HEK293 (cell line): ENCODE measurements around the gene BTBD2.

Experiments
- CTCF ChIA-PET: fragments of 350-600 bp; formaldehyde crosslinking; extraction: SDS; loops from one replicate; lab custom pipeline; 2021; ENCODE audit warnings: antibody characterized with exemption; lab: Yijun Ruan, JAX
- POLR2A ChIA-PET: fragments of 300-600 bp; formaldehyde crosslinking; extraction: SDS; loops from one replicate; lab custom pipeline; 2020; ENCODE audit warnings: antibody characterized with exemption, inconsistent platforms; lab: Yijun Ruan, JAX
- H3K27ac ChIP-seq: fragments of 200-500 bp; sonication (Bioruptor generic); 2 replicates; pipeline ENCODE4 v1.5.1; 2014; ENCODE audit warnings: low read depth, low read length, control low read depth, inconsistent platforms; ENCODE audit errors: extremely low read depth
- H3K36me3 ChIP-seq, 2 experiments: fragments of 200-500 bp in 1 of 2; sonication (Bioruptor generic) in 1 of 2; 1 replicate in 1 of 2; 2 replicates in 1 of 2; pipeline ENCODE4 v1.5.1; 2014 to 2017; ENCODE audit warnings: inconsistent platforms in 2 of 2, low read length in 2 of 2; ENCODE audit not compliant: control insufficient read depth in 2 of 2, insufficient read depth in 1 of 2
- H3K4me1 ChIP-seq: fragments of 200-500 bp; sonication (Bioruptor generic); 2 replicates; pipeline ENCODE4 v1.5.1; 2014; ENCODE audit warnings: mild to moderate bottlenecking, low read length, inconsistent platforms; ENCODE audit not compliant: control insufficient read depth, insufficient read depth
- H3K4me3 ChIP-seq: 2 replicates; pipeline ENCODE4 v1.5.1; 2011; ENCODE audit warnings: low read depth, mild to moderate bottlenecking, control low read depth, low read length, moderate library complexity
- H3K9me3 ChIP-seq: fragments of 200-500 bp; sonication (Bioruptor generic); 2 replicates; pipeline ENCODE4 v1.5.1; 2014; ENCODE audit warnings: low read depth, low read length, inconsistent platforms; ENCODE audit not compliant: control insufficient read depth, insufficient read depth
- BCL11B ChIP-seq: fragments of 450-650 bp; formaldehyde crosslinking; IDR thresholded peaks from 2 replicates; pipeline ENCODE4 v1.5.1; 2016; ENCODE audit warnings: low read depth, missing biosample characterization, missing genetic modification characterization
- GLIS2 ChIP-seq: fragments of 450-650 bp; formaldehyde crosslinking; IDR thresholded peaks from 2 replicates; pipeline ENCODE4 v1.5.1; 2016; ENCODE audit warnings: missing biosample characterization, missing genetic modification characterization
- KLF1 ChIP-seq: fragments of 450-650 bp; formaldehyde crosslinking; IDR thresholded peaks from 2 replicates; pipeline ENCODE4 v1.5.1; 2016; ENCODE audit warnings: missing biosample characterization, missing genetic modification characterization
- KLF8 ChIP-seq: fragments of 450-650 bp; formaldehyde crosslinking; IDR thresholded peaks from 2 replicates; pipeline ENCODE4 v1.5.1; 2016; ENCODE audit warnings: missing biosample characterization, missing genetic modification characterization
- PATZ1 ChIP-seq: fragments of 450-650 bp; formaldehyde crosslinking; IDR thresholded peaks from 2 replicates; pipeline ENCODE4 v1.5.1; 2016; ENCODE audit warnings: missing biosample characterization, missing genetic modification characterization
- SETDB1 ChIP-seq: IDR thresholded peaks from one replicate; pipeline ENCODE4 v1.6.1; 2017; ENCODE audit warnings: mild to moderate bottlenecking, low read length, moderate library complexity, mixed read lengths; ENCODE audit not compliant: insufficient read length
- ZBTB20 ChIP-seq: fragments of 450-650 bp; formaldehyde crosslinking; IDR thresholded peaks from 2 replicates; pipeline ENCODE4 v1.5.1; 2016; ENCODE audit warnings: missing biosample characterization, missing genetic modification characterization
- ZBTB48 ChIP-seq: fragments of 450-650 bp; formaldehyde crosslinking; IDR thresholded peaks from 2 replicates; pipeline ENCODE4 v1.5.1; 2016; ENCODE audit warnings: missing biosample characterization, missing genetic modification characterization
- ZBTB7A ChIP-seq: fragments of 450-650 bp; formaldehyde crosslinking; IDR thresholded peaks from 2 replicates; pipeline ENCODE4 v1.5.1; 2016; ENCODE audit warnings: low read depth, missing biosample characterization, missing genetic modification characterization
- ZNF133 ChIP-seq: fragments of 450-650 bp; formaldehyde crosslinking; IDR thresholded peaks from 2 replicates; pipeline ENCODE4 v1.5.1; 2016; ENCODE audit warnings: missing biosample characterization, missing genetic modification characterization
- ZNF184 ChIP-seq: fragments of 450-650 bp; IDR thresholded peaks from 2 replicates; pipeline ENCODE4 v1.5.1; 2018; ENCODE audit warnings: missing biosample characterization, mild to moderate bottlenecking, missing genetic modification characterization
- ZNF223 ChIP-seq: fragments of 450-650 bp; formaldehyde crosslinking; IDR thresholded peaks from 2 replicates; pipeline ENCODE4 v1.5.1; 2016; ENCODE audit warnings: missing biosample characterization, missing genetic modification characterization
- ZNF280D ChIP-seq: fragments of 450-650 bp; formaldehyde crosslinking; IDR thresholded peaks from 2 replicates; pipeline ENCODE4 v1.5.1; 2016; ENCODE audit warnings: missing biosample characterization, missing genetic modification characterization
- ZNF501 ChIP-seq: fragments of 450-650 bp; formaldehyde crosslinking; IDR thresholded peaks from 2 replicates; pipeline ENCODE4 v1.5.1; 2016; ENCODE audit warnings: missing biosample characterization, missing genetic modification characterization
- ZNF514 ChIP-seq: fragments of 450-650 bp; formaldehyde crosslinking; IDR thresholded peaks from 2 replicates; pipeline ENCODE4 v1.5.1; 2016; ENCODE audit warnings: missing biosample characterization, missing genetic modification characterization
- ZNF785 ChIP-seq: fragments of 450-650 bp; formaldehyde crosslinking; IDR thresholded peaks from 2 replicates; pipeline ENCODE4 v1.5.1; 2016; ENCODE audit warnings: missing biosample characterization, missing genetic modification characterization
- ZSCAN18 ChIP-seq: fragments of 450-650 bp; formaldehyde crosslinking; IDR thresholded peaks from 2 replicates; pipeline ENCODE4 v1.5.1; 2016; ENCODE audit warnings: missing biosample characterization, missing genetic modification characterization
- ZXDB ChIP-seq: fragments of 450-650 bp; formaldehyde crosslinking; IDR thresholded peaks from 2 replicates; pipeline ENCODE4 v1.5.1; 2016; ENCODE audit warnings: missing biosample characterization, missing genetic modification characterization
- TF ChIP-seq, protein P1 (sequence below): fragments of 450-650 bp; formaldehyde crosslinking; IDR thresholded peaks from 2 replicates; pipeline ENCODE4 v1.5.1; 2016; ENCODE audit warnings: missing biosample characterization, missing genetic modification characterization
- TF ChIP-seq, protein P2 (sequence below): fragments of 450-650 bp; formaldehyde crosslinking; IDR thresholded peaks from 2 replicates; pipeline ENCODE4 v1.5.1; 2016; ENCODE audit warnings: missing biosample characterization, missing genetic modification characterization

Gene BTBD2

GRCh38 chr19:2014731-2015607 is 545 bp downstream of the BTBD2 start (continued):
- no peak for TF ChIP-seq ZNF184
- TF ChIP-seq ZBTB20 (tag by site-specific recombination): peak; percentile 59
- TF ChIP-seq ZBTB48 (tag by site-specific recombination): peak; percentile 37; the same call in 1 of the 2 replicates
- peak; percentile 91; the same call in 1 of the 2 replicates for TF ChIP-seq ZNF223
- no peak for TF ChIP-seq ZNF280D
- TF ChIP-seq, protein P1, sequence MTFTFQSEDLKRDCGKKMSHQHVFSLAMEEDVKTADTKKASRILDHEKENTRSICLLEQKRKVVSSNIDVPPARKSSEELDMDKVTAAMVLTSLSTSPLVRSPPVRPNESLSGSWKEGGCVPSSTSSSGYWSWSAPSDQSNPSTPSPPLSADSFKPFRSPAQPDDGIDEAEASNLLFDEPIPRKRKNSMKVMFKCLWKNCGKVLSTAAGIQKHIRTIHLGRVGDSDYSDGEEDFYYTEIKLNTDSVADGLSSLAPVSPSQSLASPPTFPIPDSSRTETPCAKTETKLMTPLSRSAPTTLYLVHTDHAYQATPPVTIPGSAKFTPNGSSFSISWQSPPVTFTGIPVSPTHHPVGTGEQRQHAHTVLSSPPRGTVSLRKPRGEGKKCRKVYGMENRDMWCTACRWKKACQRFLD (tag by site-specific recombination): no peak
- no peak for TF ChIP-seq ZXDB
- TF ChIP-seq ZBTB7A (tag by site-specific recombination): peak; percentile 73; the same call in 1 of the 2 replicates
- no peak for TF ChIP-seq ZNF133 (tag by site-specific recombination)
- TF ChIP-seq KLF1: 0 out of 2 replicates have a peak, but pooled peaks have one; percentile 15
- TF ChIP-seq ZNF501 (tag by site-specific recombination): no peak
- TF ChIP-seq, protein P2, sequence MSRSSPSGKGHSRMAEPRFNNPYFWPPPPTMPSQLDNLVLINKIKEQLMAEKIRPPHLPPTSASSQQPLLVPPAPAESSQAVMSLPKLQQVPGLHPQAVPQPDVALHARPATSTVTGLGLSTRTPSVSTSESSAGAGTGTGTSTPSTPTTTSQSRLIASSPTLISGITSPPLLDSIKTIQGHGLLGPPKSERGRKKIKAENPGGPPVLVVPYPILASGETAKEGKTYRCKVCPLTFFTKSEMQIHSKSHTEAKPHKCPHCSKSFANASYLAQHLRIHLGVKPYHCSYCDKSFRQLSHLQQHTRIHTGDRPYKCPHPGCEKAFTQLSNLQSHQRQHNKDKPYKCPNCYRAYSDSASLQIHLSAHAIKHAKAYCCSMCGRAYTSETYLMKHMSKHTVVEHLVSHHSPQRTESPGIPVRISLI: no peak
- no peak for TF ChIP-seq ZNF514 (tag by site-specific recombination)
- TF ChIP-seq KLF8 (tag by site-specific recombination): peak; percentile 13; the same call in 1 of the 2 replicates
- no peak for TF ChIP-seq ZSCAN18

DNA sequence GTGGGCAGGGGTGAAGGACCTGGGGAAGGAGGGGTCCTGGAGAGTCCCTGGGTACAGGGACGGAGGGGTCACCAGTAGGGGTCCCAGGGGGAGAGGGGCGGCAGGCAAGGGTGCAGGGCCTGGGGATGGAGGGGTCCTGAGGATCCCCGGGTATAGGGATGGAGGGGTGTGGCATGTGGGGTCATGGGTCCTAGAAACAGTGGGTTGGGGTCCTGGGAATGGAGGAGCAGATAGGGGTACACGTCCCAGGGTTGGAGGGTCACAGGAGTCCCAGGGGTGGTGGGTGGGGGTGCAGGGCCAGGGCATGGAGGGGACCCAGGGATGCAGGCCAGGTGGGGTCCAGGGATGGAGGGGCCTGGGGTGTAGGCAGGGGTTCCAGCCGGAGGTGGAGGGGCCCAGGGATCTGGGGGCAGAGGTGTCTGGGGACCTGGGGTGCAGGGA is 1.4 kb downstream of the BTBD2 start:
- Histone ChIP-seq H3K9me3 (no peaks in the 10 kb centered on the region), H3K27ac (no peak overlapping the region), H3K36me3 (peaks cover 4 to 22% of the 10 kb centered on the region in 2 experiments; a peak in 2 of 3 replicates), H3K4me3 (peak overlapping the region; percentile 79), H3K4me1 (no peaks in the 10 kb centered on the region)
- CTCF ChIA-PET: no interaction called here
- TF ChIP-seq BCL11B (tag by site-specific recombination): peak; percentile 78; the same call in 1 of the 2 replicates
- TF ChIP-seq ZNF785 (tag by site-specific recombination): no peak
- TF ChIP-seq, all 188 proteins: peak for 1
- POLR2A ChIA-PET: no interaction called here

- peak; percentile 34; the same call in 1 of the 2 replicates for TF ChIP-seq GLIS2 (tag by site-specific recombination)
- TF ChIP-seq SETDB1: no peak
- 0 out of 2 replicates have a peak, but pooled peaks have one; percentile 23 for TF ChIP-seq PATZ1
- ChIA-PET CTCF (no interaction called here), POLR2A (no interaction called here)
- Histone ChIP-seq H3K36me3 (peaks cover 4 to 22% of the 10 kb centered on the region in 2 experiments; a peak in 2 of 3 replicates), H3K9me3 (no peaks in the 10 kb centered on the region), H3K27ac (no peak overlapping the region), H3K4me1 (no peaks in the 10 kb centered on the region), H3K4me3 (no peak overlapping the region)
Measured at GRCh38 chr19:2013683-2013961, 1.9 kb downstream of the BTBD2 start.
